ENCODE measurements around the gene PITPNM3. TPM values are rescaled to one million over a fixed set of nuclear protein-coding genes. Genes with fewer than 3 reads are reported as not detected.

PITPNM3 gene
- total RNA-seq, 1 experiment from 2014 or later: 0.89 TPM

DNA sequence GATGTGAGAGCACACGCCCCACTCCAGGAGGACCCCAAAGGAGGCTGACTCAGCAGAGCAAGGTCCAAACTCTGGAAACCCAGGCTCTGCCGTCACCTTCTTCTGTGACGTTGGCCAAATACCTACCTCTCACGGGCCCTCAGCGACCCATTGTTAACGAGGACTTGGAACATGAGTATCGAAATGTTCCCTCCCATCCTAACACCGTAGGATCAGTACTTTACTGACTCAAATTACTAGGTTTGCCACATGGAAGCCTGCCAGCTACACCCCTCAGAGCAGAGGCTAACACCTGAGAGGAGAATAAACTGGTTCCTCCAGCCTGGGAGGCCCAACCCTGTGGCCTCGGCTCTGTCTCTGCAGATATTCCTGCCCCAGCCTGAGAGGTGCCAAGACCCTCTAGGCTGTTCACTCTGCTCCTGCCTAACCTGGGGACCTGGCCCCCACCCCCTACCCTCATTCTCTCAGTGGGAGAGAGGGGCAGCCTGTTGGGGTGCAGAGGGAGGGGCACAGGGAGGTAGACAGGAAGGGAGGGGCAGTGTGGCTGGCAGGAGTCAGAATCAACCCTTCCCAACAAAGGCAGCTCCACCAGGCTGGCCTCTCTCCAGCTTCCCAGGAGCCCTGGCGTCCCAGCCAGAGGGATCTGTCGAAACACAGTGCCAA is 4.4 kb downstream of the PITPNM3 start:
- no peak for DNase-seq (ENCODE audit: low read depth)

DNA sequence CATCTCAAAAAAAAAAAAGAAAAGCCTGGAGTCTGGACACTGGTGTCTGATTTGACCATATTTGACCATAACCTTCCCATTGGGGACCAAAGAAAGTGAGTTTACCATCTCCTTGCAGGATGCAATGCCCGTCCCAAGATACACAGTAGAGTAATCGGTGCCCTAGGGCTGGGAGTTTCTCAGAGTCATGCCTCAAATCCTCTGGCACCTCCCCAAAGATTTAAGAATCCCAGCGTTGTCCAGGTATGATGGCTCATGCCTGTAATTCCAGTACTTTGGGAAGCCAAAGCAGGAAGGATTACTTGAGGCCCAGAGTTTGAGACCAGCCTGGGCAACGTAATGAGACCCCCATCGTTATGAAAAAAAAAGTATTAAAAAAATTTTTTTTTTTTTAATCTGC is 5.0 kb downstream of the PITPNM3 start:
- DNase-seq (ENCODE audit: low read depth): peak; percentile 24

DNA sequence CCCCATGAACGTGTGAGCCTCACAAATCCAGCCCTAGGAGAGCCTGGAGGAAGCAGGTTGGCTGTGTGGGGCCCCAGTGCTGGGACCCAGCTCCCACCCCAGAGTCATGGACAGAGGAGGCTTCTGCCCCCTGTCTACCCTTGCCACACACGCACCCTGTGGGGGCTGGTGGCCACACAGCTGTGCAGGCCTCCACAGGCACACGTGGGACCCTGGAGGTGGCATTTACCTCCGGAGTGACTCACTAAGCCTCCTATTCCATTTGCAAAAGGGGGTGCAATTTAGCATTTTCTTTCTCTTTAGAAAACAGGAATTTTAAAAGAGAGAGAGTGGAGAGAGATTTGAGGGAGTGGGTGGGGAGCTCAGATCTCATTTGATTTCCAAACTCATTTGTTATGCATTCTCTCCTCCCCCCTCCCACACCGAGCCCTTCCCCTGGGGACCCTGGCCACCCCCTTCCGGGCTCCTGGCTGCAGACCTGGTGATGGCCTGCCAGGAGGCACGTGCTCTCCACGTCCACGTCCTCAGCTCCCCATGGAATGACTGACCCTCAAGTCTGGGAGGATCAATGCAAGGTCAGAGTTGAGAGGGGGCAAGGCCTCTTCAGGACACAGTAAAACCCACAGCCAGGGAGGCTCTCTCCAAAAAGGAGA is 6.8 kb downstream of the PITPNM3 start:
- no peak for DNase-seq (ENCODE audit: low read depth)

DNA sequence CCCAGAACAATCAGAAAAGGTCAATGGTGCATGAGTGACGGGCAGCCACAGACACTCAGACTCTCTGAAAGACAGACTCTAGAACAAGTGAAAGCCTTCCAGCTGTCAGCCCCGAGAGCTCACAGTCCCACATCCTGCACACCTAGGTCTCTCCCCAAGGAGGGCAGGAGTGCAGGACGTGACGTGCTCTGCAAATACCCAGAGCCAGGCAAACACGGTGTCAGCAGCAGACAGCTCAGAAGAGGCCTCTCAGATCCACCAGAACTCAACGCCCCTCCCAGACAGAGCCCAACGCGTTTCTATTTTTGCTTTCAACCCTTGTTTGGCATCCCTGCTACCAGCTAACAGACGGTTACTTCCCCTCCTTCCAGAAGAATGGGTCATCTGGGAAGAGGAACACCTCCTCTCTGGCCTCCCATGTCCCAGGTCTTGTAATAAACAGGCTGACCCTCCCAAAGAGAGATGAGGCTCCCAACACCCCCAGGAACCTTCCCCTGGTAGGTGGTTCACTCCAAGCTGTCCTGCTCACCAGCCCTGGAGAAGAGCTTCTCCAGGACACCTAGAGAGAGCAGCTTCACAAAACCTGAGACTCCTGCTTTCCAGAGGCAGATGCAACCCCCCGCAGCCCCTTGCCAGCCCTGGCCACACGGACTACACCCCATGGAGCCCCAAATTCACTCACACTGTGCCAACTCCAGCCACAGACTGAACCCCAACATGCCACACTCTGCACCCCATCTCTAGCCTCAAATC is 7.6 kb downstream of the PITPNM3 start:
- DNase-seq (ENCODE audit: low read depth): no peak

DNA sequence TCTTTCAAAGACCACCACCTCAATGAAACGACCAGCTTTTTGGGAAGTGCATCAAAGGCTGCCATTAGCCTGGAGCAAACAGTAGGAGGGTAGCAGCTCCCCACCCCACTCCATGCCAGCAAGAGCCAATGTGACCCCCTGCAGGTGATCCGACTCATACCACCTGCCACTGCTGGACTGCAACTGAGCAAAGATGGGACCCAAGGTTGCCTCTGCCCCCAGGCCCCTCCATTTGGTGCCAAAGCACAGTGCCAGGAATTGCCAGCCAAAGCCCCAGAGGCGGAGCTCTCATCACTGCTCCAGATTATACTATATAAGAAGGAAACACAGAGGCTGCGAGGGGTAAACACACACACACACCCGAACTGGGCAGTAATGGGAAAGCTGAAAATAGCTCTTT is 8.3 kb downstream of the PITPNM3 start:
- DNase-seq (ENCODE audit: low read depth): peak; percentile 20

DNA sequence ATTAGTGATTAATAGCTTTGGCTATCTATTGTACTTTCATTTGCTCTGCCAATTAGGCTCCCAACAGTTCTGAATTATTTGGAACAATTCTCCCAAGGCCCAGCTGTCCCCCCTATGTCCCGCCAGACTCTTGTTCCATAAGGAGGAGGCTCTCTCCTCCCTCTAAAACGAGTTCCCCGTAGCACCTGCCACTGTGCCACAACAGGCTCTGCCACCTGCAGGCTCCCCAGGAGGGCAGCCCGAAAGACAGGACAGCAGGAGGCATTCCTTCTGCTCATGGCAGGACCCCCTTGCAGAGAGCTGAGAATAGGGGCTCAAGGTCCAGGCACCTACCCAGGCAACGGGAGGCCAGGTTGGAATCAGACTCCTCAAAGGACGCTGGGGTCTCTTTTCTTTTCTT is 9.0 kb downstream of the PITPNM3 start:
- no peak for DNase-seq (ENCODE audit: low read depth)

DNA sequence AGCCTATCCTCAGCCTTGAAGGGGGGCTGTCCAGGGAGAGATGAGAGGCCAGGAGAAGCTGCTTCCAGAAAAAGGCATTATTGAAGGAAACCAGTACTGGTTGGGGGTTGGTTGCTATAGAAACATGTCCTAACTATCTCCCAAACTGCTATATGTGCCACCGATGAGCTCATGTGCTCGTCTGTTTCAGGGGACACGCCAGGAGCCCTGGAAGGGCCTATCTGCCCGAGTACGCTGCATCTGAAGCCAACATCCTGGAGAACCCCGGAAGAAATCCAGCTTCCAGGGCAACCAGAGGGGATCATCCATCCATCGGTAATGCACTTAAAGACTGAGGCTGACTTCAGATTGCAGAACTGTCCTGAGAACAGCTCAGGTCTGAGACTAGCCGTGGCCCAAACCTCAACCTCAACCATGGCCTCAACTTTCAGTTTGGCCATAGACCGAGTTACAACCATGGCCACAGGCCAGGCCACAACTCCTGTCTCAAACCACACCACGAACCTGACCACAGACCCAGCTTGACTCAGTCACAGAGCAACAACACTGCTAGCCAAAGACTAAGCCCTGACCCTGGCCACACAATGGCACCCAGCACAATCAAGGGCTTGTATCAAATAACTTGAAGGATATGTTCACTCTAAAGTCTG is 10.2 kb downstream of the PITPNM3 start:
- DNase-seq (ENCODE audit: low read depth): peak; percentile 91

DNA sequence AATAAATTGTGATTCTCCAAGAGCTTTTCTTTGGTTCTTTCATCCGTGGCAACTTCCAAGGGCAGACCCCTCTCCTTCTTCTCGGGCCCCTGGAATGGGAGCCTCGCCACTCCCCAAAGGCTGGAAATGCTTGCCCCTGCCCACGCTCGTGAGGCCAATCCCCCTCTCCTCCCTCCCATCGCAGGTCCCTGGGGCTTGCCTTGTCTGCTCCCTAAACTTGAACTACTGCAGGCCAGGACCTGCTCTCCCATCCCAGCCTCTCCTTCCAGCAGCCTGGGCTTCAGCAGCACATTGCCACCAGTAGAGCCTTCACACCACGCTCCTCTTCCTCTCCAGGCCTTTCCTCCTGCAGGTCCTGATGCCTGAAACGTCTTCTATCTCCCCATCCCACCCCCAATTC is 11.1 kb downstream of the PITPNM3 start:
- DNase-seq (ENCODE audit: low read depth): no peak

DNA sequence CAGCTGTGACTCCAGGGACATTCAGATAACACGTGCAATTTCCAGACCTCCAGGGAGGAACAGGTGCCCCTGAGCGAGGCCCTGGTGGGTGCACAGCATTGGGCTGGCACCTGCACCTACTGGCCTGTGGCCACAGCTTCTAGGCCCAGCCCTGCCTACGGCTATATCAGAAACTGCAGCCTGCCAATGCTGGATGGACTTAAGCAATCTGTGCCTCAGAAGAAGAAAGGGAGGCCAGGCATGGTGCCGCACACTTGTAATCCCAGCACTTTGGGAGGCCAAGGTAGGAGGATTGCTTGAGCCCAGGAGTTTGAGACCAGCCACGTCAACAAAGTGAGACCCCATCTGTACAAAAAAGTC is 12.4 kb downstream of the PITPNM3 start:
- DNase-seq (ENCODE audit: low read depth): no peak

DNA sequence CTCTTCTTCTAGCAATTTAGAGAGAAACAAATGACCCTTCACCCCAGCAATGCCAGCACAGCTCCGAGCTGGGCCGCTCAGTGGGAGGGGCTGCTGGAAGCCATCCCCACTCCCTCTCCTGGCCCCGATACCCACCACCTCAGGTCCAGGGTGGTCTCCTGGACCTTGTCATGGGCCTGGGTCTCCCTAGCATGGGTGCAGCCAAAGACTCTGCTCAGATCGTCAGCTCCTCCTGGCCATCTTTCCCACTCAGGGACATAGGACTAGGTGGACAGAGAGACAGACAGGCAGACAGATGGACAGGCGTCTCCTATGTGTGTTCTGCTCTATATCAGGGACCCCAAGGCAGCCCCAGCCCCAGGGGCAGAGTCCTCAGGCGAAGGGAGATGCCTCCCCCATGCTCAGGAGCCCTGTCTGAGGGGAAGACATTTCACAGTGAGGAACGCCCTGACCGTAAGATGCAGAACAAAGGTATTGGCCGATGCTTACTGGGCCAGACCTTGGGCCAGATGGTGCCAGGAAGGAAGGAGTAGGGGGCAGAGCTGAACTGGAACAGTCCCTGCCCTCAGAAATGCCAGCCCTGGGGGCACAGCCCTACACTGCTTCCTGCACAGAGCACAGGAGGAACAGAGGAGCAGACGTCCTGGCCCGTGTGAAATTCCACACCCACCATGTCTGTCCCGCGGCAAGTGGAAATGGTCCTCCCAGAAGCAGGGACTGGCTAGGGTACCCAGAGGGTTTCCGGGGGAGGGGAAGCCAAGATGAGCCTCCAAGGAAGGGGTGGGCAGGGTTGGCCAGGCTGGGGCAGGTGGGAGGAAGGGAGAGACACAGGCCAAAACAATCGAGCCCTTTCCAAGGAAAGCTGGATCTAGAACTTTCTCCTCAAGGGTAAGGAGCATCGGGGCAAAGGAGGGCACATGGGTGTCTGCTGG is 13.0 kb downstream of the PITPNM3 start:
- DNase-seq (ENCODE audit: low read depth): no peak

DNA sequence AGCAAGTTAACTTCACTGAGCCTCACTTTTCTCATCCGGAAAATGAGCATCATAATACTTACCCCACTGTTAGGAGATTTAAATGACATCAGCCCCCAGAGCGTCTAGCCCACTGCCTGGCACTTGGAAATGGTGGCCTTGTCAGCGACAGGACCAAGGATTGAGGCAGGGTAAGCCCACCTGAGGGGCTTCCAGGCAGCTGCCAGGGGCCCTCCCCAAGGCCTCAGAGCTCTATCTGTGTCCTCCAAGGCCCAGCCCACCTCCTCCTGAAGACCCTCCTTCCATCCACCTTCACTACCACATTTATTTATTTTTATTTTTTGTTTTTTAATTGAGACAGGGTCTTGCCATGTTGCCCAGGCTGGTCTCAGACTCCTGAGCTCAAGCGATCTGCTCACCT is 13.8 kb downstream of the PITPNM3 start:
- no peak for DNase-seq (ENCODE audit: low read depth)

DNA sequence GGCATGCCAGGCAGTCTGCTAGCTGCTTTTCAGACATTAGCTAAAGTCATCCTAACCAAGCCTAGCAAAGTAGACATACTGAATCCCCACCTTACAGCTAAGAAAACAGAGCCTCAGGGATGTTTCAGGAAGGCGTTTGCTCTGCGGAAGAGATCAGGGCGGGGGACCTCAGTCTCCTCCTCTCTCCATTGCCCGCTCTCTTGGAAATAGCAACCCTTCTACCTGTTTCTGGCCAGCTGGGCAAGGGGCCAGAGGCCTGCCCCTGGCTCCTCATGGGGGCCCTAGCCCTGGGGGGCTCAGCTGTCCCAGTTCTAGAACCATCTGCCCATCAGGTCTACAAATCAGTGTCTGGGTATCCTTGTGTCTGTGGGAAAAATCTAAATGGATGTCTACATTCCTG is 14.5 kb downstream of the PITPNM3 start:
- no peak for DNase-seq (ENCODE audit: low read depth)

DNA sequence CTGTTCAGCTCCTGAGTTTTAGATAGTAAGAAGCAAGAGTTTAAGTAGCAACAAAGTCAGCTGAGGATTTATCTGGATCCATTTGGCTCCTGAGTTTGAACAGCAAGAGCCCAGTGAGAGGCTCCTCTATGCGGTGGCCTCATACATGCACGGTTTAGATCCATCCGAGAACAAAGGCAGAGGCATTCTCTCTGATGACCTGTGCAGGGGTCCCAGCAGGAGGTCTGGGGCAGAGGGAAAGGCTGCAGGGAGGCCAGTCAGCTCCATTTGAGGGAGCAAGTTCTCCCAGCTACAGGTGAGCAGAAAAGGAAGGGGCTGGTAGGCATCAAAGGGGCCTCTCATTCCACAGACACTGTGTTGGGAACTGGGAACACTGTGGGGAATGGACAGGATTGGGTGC is 16.5 kb downstream of the PITPNM3 start:
- DNase-seq (ENCODE audit: low read depth): no peak

DNA sequence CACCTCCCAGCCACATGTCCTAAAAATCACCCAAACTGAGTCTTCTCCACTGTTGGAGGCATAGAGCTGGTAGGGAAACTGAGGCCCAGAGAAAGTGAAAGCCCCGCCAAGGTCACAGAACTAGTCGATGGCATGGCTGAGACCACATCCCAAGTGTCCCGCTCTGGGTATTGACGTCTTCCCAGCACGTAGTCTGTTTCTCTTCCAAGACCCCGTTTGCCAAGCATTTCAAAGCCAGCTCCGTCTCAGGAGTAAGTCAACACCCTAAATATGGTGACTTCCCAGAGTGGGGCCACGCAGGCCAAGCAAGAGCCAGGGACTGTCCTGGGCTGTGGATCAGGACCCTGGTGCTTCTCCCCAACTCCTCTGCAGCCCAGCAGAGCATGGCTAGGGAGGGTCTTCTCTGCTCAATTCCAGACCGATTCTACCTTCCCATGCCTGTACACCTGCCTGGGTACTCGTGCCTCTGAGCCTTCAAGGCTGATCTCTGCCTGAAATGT is 19.7 kb downstream of the PITPNM3 start:
- no peak for DNase-seq (ENCODE audit: low read depth)

DNA sequence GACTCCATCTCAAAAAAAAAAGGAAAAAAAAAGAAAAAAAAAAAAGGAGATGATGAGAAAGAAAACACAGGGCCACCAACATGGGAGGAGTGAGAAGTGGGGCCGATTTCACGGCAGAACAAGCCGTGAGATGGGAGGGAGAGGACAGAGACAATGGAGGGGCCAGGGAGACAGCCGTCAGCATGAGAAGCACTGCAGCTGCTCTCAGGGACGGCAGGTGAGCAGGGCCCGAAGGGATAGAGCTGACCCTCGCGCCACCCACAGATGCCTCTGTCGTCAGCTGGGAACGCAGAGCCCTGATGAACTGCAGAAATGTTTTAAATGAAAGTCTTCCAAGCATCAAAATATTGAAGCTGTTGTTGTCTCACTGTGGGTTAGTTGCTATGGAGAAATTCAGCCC is 20.3 kb downstream of the PITPNM3 start:
- DNase-seq (ENCODE audit: low read depth): no peak

DNA sequence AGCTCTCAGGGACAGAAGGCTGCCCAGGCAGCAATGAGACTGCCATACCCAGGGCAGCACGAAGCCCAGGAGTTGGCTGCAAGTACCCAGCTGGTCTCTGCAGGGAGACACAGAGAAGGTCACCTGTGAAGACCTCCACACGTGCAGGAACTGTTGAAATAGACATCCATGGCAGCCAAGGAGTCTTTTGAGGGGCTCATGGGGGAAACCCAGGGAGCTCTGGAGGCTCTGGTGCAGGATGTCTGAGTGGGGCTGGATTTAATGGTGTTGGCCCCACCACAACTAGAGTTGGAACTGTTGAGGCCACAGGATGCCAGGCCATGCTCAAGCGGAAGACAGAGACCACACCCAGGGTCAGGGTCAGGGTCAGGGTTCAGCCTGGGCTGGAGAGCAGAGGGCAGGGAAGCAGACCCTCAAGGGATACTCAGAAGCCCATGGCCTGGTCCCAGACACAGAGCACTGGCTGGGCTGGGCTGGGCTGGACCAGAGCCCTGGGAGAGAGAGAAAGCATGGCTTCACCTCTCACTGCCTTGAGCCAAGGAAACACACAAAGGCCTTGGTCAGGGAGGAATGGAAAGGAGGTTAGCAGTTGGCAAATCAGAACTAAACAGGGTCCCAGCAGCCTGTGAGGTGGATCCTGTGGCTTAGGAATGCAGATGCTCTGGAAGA is 21.4 kb downstream of the PITPNM3 start:
- no peak for DNase-seq (ENCODE audit: low read depth)

DNA sequence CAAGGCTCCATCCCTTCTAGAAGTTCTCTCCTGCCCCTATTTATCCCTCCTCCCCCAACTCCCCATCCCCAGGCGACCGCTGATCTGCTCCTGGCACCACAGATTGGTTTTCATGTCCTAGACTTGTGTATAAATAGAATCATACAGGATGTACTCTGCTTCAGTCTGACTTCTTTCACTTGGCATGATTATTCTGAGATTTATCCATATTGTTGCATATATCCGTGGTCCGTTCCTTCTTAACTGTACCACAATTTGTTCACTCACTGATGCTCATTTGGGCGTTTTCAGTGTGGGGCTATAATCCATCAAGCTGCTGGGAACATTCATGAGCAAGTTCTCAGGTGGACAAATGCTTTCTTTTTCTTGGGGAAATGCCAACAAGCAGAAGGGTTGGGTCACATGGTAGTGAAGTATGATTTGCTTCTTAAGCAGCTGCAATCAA is 23.9 kb downstream of the PITPNM3 start:
- no peak for DNase-seq (ENCODE audit: low read depth)

DNA sequence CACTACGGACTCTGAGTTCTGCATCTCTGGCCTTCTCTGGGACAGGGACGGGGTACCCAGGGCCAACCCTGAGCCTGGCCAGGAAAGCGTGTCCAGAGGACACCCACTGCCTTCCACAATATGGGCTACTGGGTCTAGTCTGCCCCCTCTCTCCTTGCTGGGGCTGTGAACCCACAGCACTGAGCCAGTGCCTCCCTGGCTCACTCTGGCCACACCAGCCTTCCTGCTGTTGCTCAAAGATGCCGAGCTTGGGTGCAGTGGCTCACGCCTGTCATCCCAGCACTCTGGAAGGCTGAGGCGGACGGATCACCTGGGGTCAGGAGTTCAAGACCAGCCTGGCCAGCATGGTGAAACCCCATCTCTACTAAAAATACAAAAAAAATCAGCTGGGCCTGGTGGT is 24.8 kb downstream of the PITPNM3 start:
- no peak for DNase-seq (ENCODE audit: low read depth)

DNA sequence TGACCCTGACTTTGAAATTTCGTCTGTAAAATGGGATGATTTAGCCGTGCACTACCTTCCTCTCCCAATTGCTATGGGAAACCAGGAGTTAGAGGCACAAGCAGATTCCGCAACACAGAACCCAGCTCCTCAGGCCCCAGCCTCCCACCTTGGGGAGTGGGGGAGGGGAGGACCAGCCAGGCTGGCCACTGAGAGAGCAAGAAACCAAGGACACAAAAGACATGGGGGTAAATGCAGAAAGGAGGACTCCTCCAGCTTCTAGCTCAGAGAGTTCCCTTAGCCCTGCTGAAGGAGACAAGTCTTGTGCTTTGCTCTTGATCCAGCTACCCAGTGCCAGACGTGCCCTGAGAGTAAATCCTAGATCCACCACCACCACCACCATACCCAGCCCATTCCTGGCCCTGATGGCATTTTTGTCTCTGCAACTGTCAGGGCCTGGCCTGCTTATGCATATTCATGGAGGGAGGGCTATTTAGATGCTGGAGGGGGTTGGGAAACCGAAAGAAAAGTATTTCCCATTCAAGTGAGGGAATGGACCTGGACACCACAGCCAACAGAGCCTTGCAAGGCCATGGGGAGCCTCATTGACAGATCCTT is 25.9 kb downstream of the PITPNM3 start:
- DNase-seq (ENCODE audit: low read depth): no peak

DNA sequence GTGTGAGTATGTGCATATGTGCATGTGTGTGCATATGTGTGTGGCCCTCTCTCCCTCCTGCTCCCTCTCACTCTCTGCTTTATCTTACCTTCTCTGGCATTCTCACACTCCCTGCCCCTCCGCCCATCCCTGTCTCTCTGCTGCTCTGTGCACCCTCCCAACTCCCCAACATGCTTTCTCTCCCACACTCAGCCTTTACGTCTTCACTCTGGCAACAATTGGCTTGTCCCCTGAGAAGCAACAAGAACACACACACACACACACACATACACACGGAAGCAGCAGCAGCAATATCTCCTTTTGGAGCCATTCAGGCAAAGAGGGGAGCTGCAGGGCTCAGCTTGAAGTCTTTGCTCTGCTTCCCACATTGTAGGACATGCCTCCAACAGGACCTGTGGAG is 27.8 kb downstream of the PITPNM3 start:
- DNase-seq (ENCODE audit: low read depth): no peak

All from M059J (cell line).